Measurements from ENCODE around the gene SETD1B.
"Not testable (repeated sequence)": the region's sequence is repeated elsewhere in the genome, so short reads cannot be mapped to it uniquely, and the experiment has no call there.

The SETD1B gene

GRCh38 chr12:121787063-121788025 is 16.5 kb upstream of the SETD1B start:
- no peak overlapping the region for H3K4me3 ChIP-seq (ENCODE audit: low read length)
- DNase-seq (ENCODE audit: low read depth) = no peak
- no peak for TF ChIP-seq CTCF (conservative IDR thresholded peaks at IDR 0.05; ENCODE audit: low read length)

DNA sequence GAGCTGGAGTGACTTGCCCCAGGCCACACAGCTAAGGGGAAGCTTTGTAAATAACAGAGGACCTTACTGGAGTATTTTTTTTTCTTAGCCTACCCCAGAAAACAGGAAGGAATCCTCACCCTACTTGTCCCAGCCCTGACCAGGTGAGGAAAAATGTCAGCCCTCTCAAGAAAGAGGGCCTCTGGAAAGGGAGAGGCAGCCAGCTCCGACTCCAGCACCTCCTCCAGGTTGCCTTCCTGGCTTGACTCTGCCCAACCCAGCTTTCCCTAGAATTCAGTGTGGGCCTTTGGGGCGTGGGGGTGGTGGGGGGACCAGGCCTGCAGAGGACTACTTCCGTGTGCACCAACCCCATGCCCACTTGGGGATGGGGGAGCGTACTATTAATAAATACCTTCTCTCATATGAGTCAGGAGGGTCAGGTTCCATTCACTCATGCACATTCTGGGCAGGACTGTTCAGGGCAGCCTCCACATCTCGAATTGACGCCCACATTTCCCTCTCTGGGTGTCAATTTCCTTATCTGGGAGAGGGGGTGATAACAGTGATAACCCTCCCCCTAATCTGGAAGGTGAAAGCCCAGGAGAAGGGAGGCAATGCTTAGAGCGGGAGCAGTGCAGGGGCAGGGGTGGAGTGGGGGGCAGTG is 15.5 kb upstream of the SETD1B start:
- no peak for DNase-seq (ENCODE audit: low read depth)
- H3K4me3 ChIP-seq (ENCODE audit: low read length) = no peak overlapping the region
- no peak for TF ChIP-seq CTCF (conservative IDR thresholded peaks at IDR 0.05; ENCODE audit: low read length)

DNA sequence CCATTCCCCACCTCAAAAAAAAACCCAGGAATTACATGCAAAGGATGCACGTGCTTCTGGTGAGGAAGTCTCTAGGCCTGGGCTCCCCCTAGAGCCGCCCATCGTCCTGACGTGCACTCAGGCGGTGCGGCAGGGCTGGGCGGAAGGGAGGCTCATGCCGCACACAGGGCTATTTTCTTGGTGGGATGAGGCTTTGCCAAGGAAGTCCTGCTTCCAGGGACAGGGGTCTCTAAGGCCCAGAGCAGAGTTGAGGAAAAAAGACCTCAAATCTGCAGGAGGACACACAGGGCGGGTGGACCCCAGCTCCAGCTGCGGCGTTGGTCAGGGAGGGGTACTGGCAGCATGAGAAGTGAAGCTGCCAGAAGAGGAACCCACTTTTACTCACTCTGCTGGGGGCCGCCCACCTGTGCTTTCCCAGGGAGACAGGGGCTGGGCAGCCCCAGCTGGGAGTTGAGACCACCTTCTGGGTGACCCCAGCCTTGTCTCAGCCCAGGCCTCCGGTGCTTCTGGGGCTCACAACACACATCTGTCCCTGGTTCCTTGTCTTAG is 14.5 kb upstream of the SETD1B start:
- TF ChIP-seq CTCF (conservative IDR thresholded peaks at IDR 0.05; ENCODE audit: low read length) = no peak
- DNase-seq (ENCODE audit: low read depth) = no peak
- no peak overlapping the region for H3K4me3 ChIP-seq (ENCODE audit: low read length)

GRCh38 chr12:121789800-121790728 is 13.7 kb upstream of the SETD1B start:
- DNase-seq (ENCODE audit: low read depth) = no peak
- no peak overlapping the region for H3K4me3 ChIP-seq (ENCODE audit: low read length)
- no peak for TF ChIP-seq CTCF (conservative IDR thresholded peaks at IDR 0.05; ENCODE audit: low read length)

DNA sequence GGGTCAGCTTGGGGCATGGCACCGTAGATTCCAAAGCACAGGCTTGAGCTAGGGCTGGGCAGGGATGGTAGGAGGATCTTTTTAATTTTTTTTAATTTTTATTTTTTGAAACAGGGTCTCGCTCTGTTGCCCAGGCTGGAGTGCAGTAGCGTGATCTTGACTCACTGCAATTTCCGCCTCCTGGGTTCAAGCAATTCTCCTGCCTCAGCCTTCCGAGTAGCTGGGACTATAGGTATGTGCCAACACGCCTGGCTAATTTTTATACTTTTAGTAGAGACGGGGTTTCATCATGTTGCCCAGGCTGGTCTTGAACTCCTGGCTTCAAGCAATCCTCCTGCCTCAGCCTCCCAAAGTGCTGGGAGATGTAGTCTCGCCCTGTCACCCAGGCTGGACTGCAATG is 13.0 kb upstream of the SETD1B start:
- H3K4me3 ChIP-seq (ENCODE audit: low read length); DNase-seq (ENCODE audit: low read depth): not testable (repeated sequence)

- DNase-seq (ENCODE audit: low read depth) = no peak
- TF ChIP-seq CTCF (conservative IDR thresholded peaks at IDR 0.05; ENCODE audit: low read length) = no peak
- no peak overlapping the region for H3K4me3 ChIP-seq (ENCODE audit: low read length)
These were observed 11.9 kb upstream of the SETD1B start for GRCh38 chr12:121791671-121792551.
